ENCODE results near the gene FAAH. TPM values are rescaled to one million over a fixed set of nuclear protein-coding genes. Genes with fewer than 3 reads are reported as not detected.

Gene FAAH
- total RNA-seq, 1 donor from 2014 or later, result 2.7 TPM

- Mint-ChIP-seq H3K36me3 (ENCODE audit: low read depth, unreplicated experiment) (no peaks in the 10 kb centered on the region), H3K4me1 (ENCODE audit: unreplicated experiment) (peaks cover 3% of the 10 kb centered on the region), H3K9me3 (ENCODE audit: unreplicated experiment) (no peaks in the 10 kb centered on the region), H3K27me3 (ENCODE audit: unreplicated experiment) (peaks cover 8% of the 10 kb centered on the region), H3K27ac (ENCODE audit: unreplicated experiment) (no peak overlapping the region), H3K4me3 (ENCODE audit: unreplicated experiment) (no peak overlapping the region)
- TF ChIP-seq CTCF (IDR thresholded peaks at IDR 0.05; ENCODE audit: unreplicated experiment), result no peak
- no peak for DNase-seq (ENCODE audit: low spot score)
Measured at GRCh38 chr1:46400421-46400820, 6.3 kb downstream of the FAAH start.

GRCh38 chr1:46401154-46401913 is 7.2 kb downstream of the FAAH start:
- no peak for DNase-seq (ENCODE audit: low spot score)
- peaks cover 8% of the 10 kb centered on the region for H3K27me3 Mint-ChIP-seq (ENCODE audit: unreplicated experiment)
- no peaks in the 10 kb centered on the region for H3K9me3 Mint-ChIP-seq (ENCODE audit: unreplicated experiment)
- no peak for TF ChIP-seq CTCF (IDR thresholded peaks at IDR 0.05; ENCODE audit: unreplicated experiment)
- no peak overlapping the region for H3K4me3 Mint-ChIP-seq (ENCODE audit: unreplicated experiment)
- no peaks in the 10 kb centered on the region for H3K36me3 Mint-ChIP-seq (ENCODE audit: low read depth, unreplicated experiment)
- no peaks in the 10 kb centered on the region for H3K4me1 Mint-ChIP-seq (ENCODE audit: unreplicated experiment)
- H3K27ac Mint-ChIP-seq (ENCODE audit: unreplicated experiment), result no peak overlapping the region

GRCh38 chr1:46401964-46402626 is 8.0 kb downstream of the FAAH start:
- Mint-ChIP-seq H3K36me3 (ENCODE audit: low read depth, unreplicated experiment) (no peaks in the 10 kb centered on the region), H3K27me3 (ENCODE audit: unreplicated experiment) (peaks cover 8% of the 10 kb centered on the region), H3K27ac (ENCODE audit: unreplicated experiment) (no peak overlapping the region), H3K4me3 (ENCODE audit: unreplicated experiment) (no peak overlapping the region), H3K4me1 (ENCODE audit: unreplicated experiment) (peaks cover 2% of the 10 kb centered on the region), H3K9me3 (ENCODE audit: unreplicated experiment) (no peaks in the 10 kb centered on the region)
- DNase-seq (ENCODE audit: low spot score), result no peak
- TF ChIP-seq CTCF (IDR thresholded peaks at IDR 0.05; ENCODE audit: unreplicated experiment), result no peak

- Mint-ChIP-seq H3K27ac (ENCODE audit: unreplicated experiment) (no peak overlapping the region), H3K27me3 (ENCODE audit: unreplicated experiment) (peaks cover 15% of the 10 kb centered on the region), H3K36me3 (ENCODE audit: low read depth, unreplicated experiment) (no peaks in the 10 kb centered on the region), H3K4me3 (ENCODE audit: unreplicated experiment) (no peak overlapping the region), H3K9me3 (ENCODE audit: unreplicated experiment) (no peaks in the 10 kb centered on the region), H3K4me1 (ENCODE audit: unreplicated experiment) (peaks cover 5% of the 10 kb centered on the region)
- DNase-seq (ENCODE audit: low spot score), result no peak
- TF ChIP-seq CTCF (IDR thresholded peaks at IDR 0.05; ENCODE audit: unreplicated experiment), result no peak
Measured at GRCh38 chr1:46403916-46404315, 9.8 kb downstream of the FAAH start.
